Panc1 (cell line): Measurements from ENCODE around the gene ERICH6B.

ENCODE experiments used
- CTCF ChIP-seq: fragments of 450-650 bp; IDR thresholded peaks from 2 replicates; pipeline ENCODE4 v1.5.1; 2017; ENCODE audit warnings: mild to moderate bottlenecking
- POLR2AphosphoS5 ChIP-seq: IDR thresholded peaks from 2 replicates; pipeline ENCODE4 v1.6.1; 2012; ENCODE audit warnings: mild to moderate bottlenecking, low read depth, low read length, moderate library complexity
- SIN3A ChIP-seq: IDR thresholded peaks from 2 replicates; pipeline ENCODE4 v1.6.1; 2012; ENCODE audit warnings: low read depth, mild to moderate bottlenecking, low read length, moderate library complexity, borderline replicate concordance; ENCODE audit not compliant: insufficient read depth

- TF ChIP-seq CTCF (no peak), POLR2AphosphoS5 (no peak), SIN3A (no peak)
Measured at GRCh38 chr13:45503658-45504057, 111.9 kb downstream of the ERICH6B start.
